Activated CD4-positive, alpha-beta memory T cell treated with anti-CD3 and anti-CD28 coated beads for 36 hours (primary cell): ENCODE data around the gene PLS1. TPM values are rescaled to one million over a fixed set of nuclear protein-coding genes. Genes with fewer than 3 reads are reported as not detected.
"Not testable (repeated sequence)": the region's sequence is repeated elsewhere in the genome, so short reads cannot be mapped to it uniquely, and the experiment has no call there.

ENCODE experiments used
- CTCF ChIA-PET: fragments of 350-600 bp; sonication (Branson Sonifier 250); formaldehyde crosslinking; loops from one replicate; lab custom pipeline; 2021; ENCODE audit warnings: antibody characterized with exemption, inconsistent platforms; lab: Charles Lee
- POLR2A ChIA-PET: fragments of 350-600 bp; sonication (Branson Sonifier 250); formaldehyde crosslinking; loops from one replicate; lab custom pipeline; 2021; ENCODE audit warnings: antibody characterized with exemption; lab: Charles Lee
- DNase-seq: peaks from one replicate; pipeline ENCODE4 v3.0.0-alpha.2; 2020
- H3K27ac Mint-ChIP-seq: one replicate; pipeline ENCODE4 v1.8.0; 2021; ENCODE audit warnings: mixed read lengths
- H3K27me3 Mint-ChIP-seq: one replicate; pipeline ENCODE4 v1.8.0; 2021; ENCODE audit warnings: mixed read lengths
- H3K36me3 Mint-ChIP-seq: one replicate; pipeline ENCODE4 v1.8.0; 2021; ENCODE audit warnings: mixed read lengths
- H3K4me1 Mint-ChIP-seq: one replicate; pipeline ENCODE4 v1.8.0; 2021; ENCODE audit warnings: low read depth, mixed read lengths
- H3K4me3 Mint-ChIP-seq: one replicate; pipeline ENCODE4 v1.8.0; 2021; ENCODE audit warnings: mild to moderate bottlenecking, mixed read lengths
- H3K9me3 Mint-ChIP-seq: one replicate; pipeline ENCODE4 v1.8.0; 2021; ENCODE audit warnings: mixed read lengths
- intact Hi-C: fragments of 100-400 bp; cut with micrococcal nuclease; formaldehyde crosslinking; loops from one replicate; pipeline ENCODE4 v1.15.1; 2023
- total RNA-seq, 2 experiments: library from RNA; stranded (reverse); gene quantifications; one replicate each; pipeline ENCODE4 v1.2.3, GENCODE V29; 2021

Gene PLS1
- 1 to 10 TPM; 4.5 to 5.7 TPM for total RNA-seq

GRCh38 chr3:142595951-142596725 lies at the start of gene PLS1:
PLS1 (plus strand) TSS chr3:142596393; CDS start chr3:142664238, 67,845 bp downstream.
- Mint-ChIP-seq H3K36me3 (no peaks in the 10 kb centered on the region), H3K27me3 (peaks cover 3% of the 10 kb centered on the region), H3K27ac (peak within 1 kb of the TSS; percentile 63), H3K4me1 (peaks cover 10% of the 10 kb centered on the region), H3K9me3 (no peaks in the 10 kb centered on the region), H3K4me3 (peak within 1 kb of the TSS; percentile 89)
- ChIA-PET POLR2A (interaction anchor here (1.4 to 2.3 kb wide), 3 partner anchors 18 to 405 kb away, joined by 3 to 18 read pairs (median 5); partner anchors contain the start of genes ATR and TRPC1), CTCF (interaction anchor here (0.6 to 0.7 kb wide), 2 partner anchors 105 to 116 kb away, joined by 3 read pairs; no protein-coding TSS in a partner anchor)
- intact Hi-C loops = loop anchor here (1.0 to 10.0 kb wide), 3 partner anchors 18 to 1379 kb away; partner anchors contain the start of genes ATR, DIPK2A and TRPC1
- DNase-seq = peak; percentile 91

- Mint-ChIP-seq H3K27me3 (no peaks in the 10 kb centered on the region), H3K36me3 (peaks cover 35% of the 10 kb centered on the region), H3K9me3 (peaks cover 4% of the 10 kb centered on the region), H3K4me1 (no peaks in the 10 kb centered on the region), H3K4me3 (no peak overlapping the region), H3K27ac (no peak overlapping the region)
- ChIA-PET POLR2A (no interaction called here), CTCF (no interaction called here)
- DNase-seq = no peak
- intact Hi-C loops = no loop called here
These were observed 46.2 kb upstream of the PLS1 start for GRCh38 chr3:142549986-142550385.

- DNase-seq, H3K27me3 Mint-ChIP-seq, POLR2A ChIA-PET, intact Hi-C loops, H3K4me3 Mint-ChIP-seq, H3K9me3 Mint-ChIP-seq, H3K4me1 Mint-ChIP-seq, H3K27ac Mint-ChIP-seq, CTCF ChIA-PET: not testable (repeated sequence)
- peaks cover 47% of the 10 kb centered on the region for H3K36me3 Mint-ChIP-seq
These were observed 43.6 kb upstream of the PLS1 start for GRCh38 chr3:142552579-142552978.

- H3K36me3 Mint-ChIP-seq = peaks cover 46% of the 10 kb centered on the region
- ChIA-PET POLR2A (no interaction called here), CTCF (no interaction called here)
- peaks cover 6% of the 10 kb centered on the region for H3K9me3 Mint-ChIP-seq
- intact Hi-C loops = no loop called here
- H3K4me1 Mint-ChIP-seq = no peaks in the 10 kb centered on the region
- H3K4me3 Mint-ChIP-seq = no peak overlapping the region
- H3K27ac Mint-ChIP-seq = no peak overlapping the region
- no peak for DNase-seq
- H3K27me3 Mint-ChIP-seq = no peaks in the 10 kb centered on the region
These were observed 42.5 kb upstream of the PLS1 start for GRCh38 chr3:142553741-142554140.

- no peaks in the 10 kb centered on the region for H3K27me3 Mint-ChIP-seq
- POLR2A ChIA-PET = no interaction called here
These were observed 36.1 kb upstream of the PLS1 start for GRCh38 chr3:142560118-142560517.

GRCh38 chr3:142563496-142563997 lies 32.6 kb upstream of the PLS1 start:
- H3K9me3 Mint-ChIP-seq = no peaks in the 10 kb centered on the region
- no peak overlapping the region for H3K4me3 Mint-ChIP-seq
- ChIA-PET POLR2A (interaction anchor here (1.4 kb wide), 1 partner anchor 15 kb away, joined by 9 read pairs; the partner anchor contains the start of gene ATR), CTCF (no interaction called here)
- peak overlapping the region; percentile 88 for H3K27ac Mint-ChIP-seq
- intact Hi-C loops = no loop called here
- H3K4me1 Mint-ChIP-seq = peaks cover 14% of the 10 kb centered on the region
- DNase-seq = no peak
- no peaks in the 10 kb centered on the region for H3K27me3 Mint-ChIP-seq
- peaks cover 36% of the 10 kb centered on the region for H3K36me3 Mint-ChIP-seq

More at GRCh38 chr3:142560118-142560517, 36.1 kb upstream of the PLS1 start:
- CTCF ChIA-PET = no interaction called here
- Mint-ChIP-seq H3K4me3 (no peak overlapping the region), H3K36me3 (peaks cover 38% of the 10 kb centered on the region), H3K27ac (no peak overlapping the region), H3K4me1 (peaks cover 11% of the 10 kb centered on the region), H3K9me3 (no peaks in the 10 kb centered on the region)
- DNase-seq = no peak
- intact Hi-C loops = no loop called here

GRCh38 chr3:142566096-142566495 lies 30.1 kb upstream of the PLS1 start:
- CTCF ChIA-PET = no interaction called here
- Mint-ChIP-seq H3K27me3 (no peaks in the 10 kb centered on the region), H3K27ac (no peak overlapping the region), H3K9me3 (no peaks in the 10 kb centered on the region), H3K4me1 (peaks cover 14% of the 10 kb centered on the region), H3K36me3 (peaks cover 41% of the 10 kb centered on the region), H3K4me3 (no peak overlapping the region)
- intact Hi-C loops = no loop called here
- POLR2A ChIA-PET = no interaction called here
- DNase-seq = no peak

- CTCF ChIA-PET = no interaction called here
- no peak overlapping the region for H3K4me3 Mint-ChIP-seq
- peaks cover 12% of the 10 kb centered on the region for H3K4me1 Mint-ChIP-seq
- intact Hi-C loops = no loop called here
- H3K9me3 Mint-ChIP-seq = no peaks in the 10 kb centered on the region
- peaks cover 30% of the 10 kb centered on the region for H3K36me3 Mint-ChIP-seq
- POLR2A ChIA-PET = no interaction called here
- DNase-seq = no peak
- H3K27me3 Mint-ChIP-seq = no peaks in the 10 kb centered on the region
- H3K27ac Mint-ChIP-seq = no peak overlapping the region
These were observed 27.7 kb upstream of the PLS1 start for GRCh38 chr3:142568393-142569017.

- POLR2A ChIA-PET, H3K27ac Mint-ChIP-seq, intact Hi-C loops, H3K4me3 Mint-ChIP-seq, H3K27me3 Mint-ChIP-seq, H3K4me1 Mint-ChIP-seq, CTCF ChIA-PET, H3K9me3 Mint-ChIP-seq, DNase-seq: not testable (repeated sequence)
- H3K36me3 Mint-ChIP-seq = peaks cover 29% of the 10 kb centered on the region
These were observed 26.8 kb upstream of the PLS1 start for GRCh38 chr3:142569422-142569821.

- CTCF ChIA-PET, H3K4me3 Mint-ChIP-seq, POLR2A ChIA-PET, intact Hi-C loops, H3K27me3 Mint-ChIP-seq, H3K27ac Mint-ChIP-seq, DNase-seq, H3K9me3 Mint-ChIP-seq: not testable (repeated sequence)
- peaks cover 22% of the 10 kb centered on the region for H3K36me3 Mint-ChIP-seq
- H3K4me1 Mint-ChIP-seq = peaks cover 36% of the 10 kb centered on the region
These were observed 22.0 kb upstream of the PLS1 start for GRCh38 chr3:142574223-142574622.

GRCh38 chr3:142574665-142575064 lies 21.5 kb upstream of the PLS1 start:
- Mint-ChIP-seq H3K36me3 (peaks cover 22% of the 10 kb centered on the region), H3K27ac (no peak overlapping the region), H3K27me3 (no peaks in the 10 kb centered on the region), H3K4me1 (peaks cover 40% of the 10 kb centered on the region), H3K9me3 (no peaks in the 10 kb centered on the region), H3K4me3 (no peak overlapping the region)
- CTCF ChIA-PET = no interaction called here
- intact Hi-C loops = loop anchor here (5.0 kb wide), 3 partner anchors 67 to 1632 kb away; partner anchors contain the start of genes SLC25A36 and TRPC1
- no peak for DNase-seq
- POLR2A ChIA-PET = interaction anchor here (0.7 kb wide), 1 partner anchor 127 kb away, joined by 3 read pairs; no protein-coding TSS in a partner anchor

- Mint-ChIP-seq H3K27ac (no peak overlapping the region), H3K4me1 (peaks cover 44% of the 10 kb centered on the region), H3K36me3 (peaks cover 14% of the 10 kb centered on the region), H3K27me3 (no peaks in the 10 kb centered on the region), H3K4me3 (peak overlapping the region; percentile 98), H3K9me3 (no peaks in the 10 kb centered on the region)
- ChIA-PET POLR2A (interaction anchor here (2.8 to 3.4 kb wide), 2 partner anchors 20 to 425 kb away, joined by 18 to 26 read pairs; partner anchors contain the start of genes PLS1 and U2SURP), CTCF (interaction anchor here (0.7 to 1.3 kb wide), 2 partner anchors 10 to 1399 kb away, joined by 3 read pairs; no protein-coding TSS in a partner anchor)
- DNase-seq = no peak
- intact Hi-C loops = loop anchor here (5.0 kb wide), 3 partner anchors 69 to 1634 kb away; partner anchors contain the start of genes SLC25A36 and TRPC1
These were observed 19.4 kb upstream of the PLS1 start for GRCh38 chr3:142576792-142577191.
